Activated T-cell treated with anti-CD3 and anti-CD28 coated beads for 48 hours (primary cell): ENCODE results near the gene LSMEM2.
"Not testable (repeated sequence)": the region's sequence is repeated elsewhere in the genome, so short reads cannot be mapped to it uniquely, and the experiment has no call there.

Experiments
- DNase-seq: peaks from one replicate; pipeline ENCODE4 v3.0.0-alpha.2; 2020; ENCODE audit warnings: low read depth

LSMEM2 gene

DNA sequence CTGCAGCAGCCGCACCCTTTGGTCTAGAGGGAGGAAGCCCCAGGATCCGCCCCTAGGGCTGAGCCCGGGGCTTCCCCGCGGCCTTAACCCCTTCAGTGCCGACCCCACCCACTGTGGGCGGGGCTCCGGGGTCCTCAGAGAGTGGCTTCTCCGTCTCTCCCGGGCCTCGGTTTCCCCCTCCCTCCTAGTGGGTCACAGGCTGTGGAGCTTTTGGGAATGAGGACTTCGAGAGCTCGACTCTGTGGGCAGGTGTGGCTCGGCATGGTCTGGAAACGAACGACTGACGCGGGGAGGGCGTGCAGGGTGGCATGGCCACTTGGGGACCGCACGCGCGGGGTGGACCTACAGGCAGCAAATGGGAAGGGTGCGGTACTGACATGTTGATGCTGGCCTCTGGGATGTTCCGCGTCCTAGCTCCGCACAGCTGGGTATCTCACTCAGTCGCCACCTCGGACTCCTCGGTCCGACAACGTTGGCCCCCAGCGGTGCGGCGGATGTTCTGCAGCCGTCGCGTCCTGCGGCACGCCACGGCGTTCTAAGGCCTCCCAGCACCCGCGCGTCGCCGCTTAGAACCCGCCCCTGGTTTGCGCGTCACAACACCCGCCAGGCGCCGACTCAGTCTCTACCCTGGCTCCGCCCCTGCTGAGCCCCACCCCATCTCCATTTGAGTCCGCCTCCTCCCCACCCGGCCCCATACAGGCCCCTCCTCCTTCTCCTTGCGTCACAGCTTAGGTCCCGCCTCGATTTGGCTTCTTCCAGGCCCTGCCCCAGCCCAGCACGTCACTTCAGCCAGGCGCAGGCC, 20.1 kb downstream of the LSMEM2 start, which contains the start of the genes HYAL3 and NAA80:
Gene HYAL3, minus strand, starts transcription at position 570 of the 802 bp plus-strand sequence. CDS start 3,803 bp downstream, outside the sequence.
Gene NAA80, minus strand, starts transcription at position 570 of the 802 bp plus-strand sequence. CDS start 1,942 bp downstream, outside the sequence.
- DNase-seq, result peak; percentile 99

DNA sequence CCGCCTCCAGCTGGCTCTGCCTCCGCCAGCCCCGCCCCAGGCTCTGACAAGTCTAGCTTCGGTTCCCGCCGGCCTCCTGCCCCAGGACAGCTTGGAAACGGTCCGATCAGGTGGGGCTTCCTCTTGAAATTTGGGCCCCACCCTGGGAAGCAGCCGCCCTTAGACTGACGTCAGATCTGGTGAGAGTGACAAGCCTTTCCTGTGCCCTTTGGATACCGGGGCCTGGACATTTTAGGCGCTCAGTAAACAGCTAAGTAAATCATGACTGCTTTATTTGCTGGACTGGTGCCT, 20.7 kb downstream of the LSMEM2 start:
- no peak for DNase-seq

DNA sequence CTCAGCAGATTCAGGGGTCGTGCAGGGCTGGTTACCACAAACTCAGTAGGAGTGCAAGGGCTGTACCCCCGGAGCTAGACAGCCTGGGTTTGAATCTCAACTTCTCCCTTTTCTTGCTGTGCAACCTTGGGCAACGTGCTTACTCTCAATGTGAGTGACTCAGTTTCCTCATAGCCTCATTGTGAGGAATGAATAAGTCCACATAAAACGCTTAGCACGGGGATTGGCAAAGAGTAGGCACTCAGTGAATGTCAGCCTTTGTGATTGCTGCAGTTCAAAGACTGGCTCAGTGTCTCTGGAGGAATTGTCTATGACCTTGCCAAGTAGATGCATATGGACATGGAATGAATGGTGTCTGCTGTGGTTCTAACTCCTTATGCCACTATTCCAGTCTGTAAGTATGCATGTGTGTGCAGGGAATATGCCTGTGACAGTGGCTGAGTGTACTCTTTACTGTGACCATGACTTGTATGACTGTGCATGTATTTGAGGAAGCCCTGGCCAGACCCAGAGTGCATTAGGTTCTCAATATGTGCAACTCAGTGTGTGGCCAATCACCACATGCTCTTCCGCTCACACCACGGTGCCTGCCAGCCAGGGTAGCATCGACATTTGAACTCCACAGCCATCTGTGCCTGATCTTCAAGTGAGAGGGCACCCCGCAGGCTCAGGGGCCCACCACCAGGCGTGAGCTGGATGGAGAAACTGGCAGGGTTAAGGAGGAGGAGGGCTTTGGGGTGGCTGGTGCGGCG, 21.2 kb downstream of the LSMEM2 start:
- no peak for DNase-seq

DNA sequence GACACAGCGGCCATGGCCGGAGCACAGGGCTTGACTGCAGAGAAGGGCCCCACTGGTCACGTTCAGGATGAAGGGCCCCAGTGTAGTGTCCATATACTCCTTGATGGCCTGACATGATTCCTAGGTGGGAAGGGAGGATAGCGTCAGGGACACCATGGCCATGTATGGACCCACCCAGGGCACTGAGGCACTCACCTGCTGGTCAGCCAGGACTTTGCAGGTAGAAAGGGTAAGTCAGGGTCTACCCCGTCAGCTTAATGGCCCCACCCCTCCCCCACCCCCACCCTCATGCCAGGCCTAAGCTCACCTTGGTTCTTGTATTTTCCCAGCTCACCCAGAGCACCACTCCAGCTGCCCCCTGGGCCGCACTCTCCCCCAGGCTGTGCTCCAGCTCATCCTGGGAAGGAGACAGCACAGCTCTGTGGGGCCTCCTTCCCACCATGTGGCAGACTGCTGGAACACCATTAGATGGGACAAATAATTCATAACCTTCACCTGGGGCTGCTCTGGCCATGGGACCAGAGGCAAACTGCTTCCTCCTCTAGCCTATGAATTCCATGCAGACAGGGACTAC, 21.9 kb downstream of the LSMEM2 start:
- DNase-seq, result no peak

DNA sequence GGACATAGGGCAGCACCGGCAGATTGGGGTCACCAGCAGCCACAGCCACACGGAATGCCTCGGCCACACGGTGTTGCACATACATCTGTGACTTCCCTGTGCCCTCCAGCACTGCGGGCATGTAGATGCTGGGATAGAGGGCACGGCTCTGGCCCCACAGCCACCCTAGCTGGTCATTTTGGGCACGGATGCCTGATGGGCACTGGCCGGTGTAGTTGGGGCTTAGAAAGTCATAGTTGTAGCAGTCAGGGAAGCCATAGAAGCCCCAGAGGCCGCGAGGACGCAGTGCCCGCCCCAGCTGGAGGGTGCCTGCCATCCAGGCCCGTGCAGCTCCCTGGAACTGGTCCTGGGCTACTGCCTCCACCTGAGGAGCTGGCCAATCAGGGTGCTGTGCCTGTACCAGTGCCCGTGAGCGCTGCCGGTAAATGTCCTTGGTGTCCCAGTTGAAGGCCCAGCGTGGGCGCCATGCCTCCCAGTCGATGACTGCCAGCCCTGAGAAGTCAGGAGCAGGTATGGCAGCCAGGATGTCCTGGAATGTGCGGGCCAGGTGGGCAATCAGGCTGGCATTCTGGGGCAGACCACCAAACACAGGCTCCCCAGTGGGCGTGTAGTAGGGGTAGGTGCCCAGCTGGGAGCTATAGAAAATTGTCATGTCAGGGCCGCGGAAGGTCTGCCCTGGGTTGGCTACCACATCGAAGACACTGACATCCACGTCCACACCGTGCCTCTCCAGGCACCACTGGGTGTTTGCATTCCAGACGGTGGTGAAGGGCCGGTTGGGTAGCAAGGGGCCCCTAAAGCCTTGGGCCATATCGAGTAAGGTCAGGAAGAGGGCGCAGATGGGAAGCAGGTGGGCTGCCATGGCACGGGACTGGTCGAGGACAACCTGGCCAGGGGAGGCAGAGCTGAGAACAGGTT, 23.5 kb downstream of the LSMEM2 start:
- DNase-seq, result no peak

DNA sequence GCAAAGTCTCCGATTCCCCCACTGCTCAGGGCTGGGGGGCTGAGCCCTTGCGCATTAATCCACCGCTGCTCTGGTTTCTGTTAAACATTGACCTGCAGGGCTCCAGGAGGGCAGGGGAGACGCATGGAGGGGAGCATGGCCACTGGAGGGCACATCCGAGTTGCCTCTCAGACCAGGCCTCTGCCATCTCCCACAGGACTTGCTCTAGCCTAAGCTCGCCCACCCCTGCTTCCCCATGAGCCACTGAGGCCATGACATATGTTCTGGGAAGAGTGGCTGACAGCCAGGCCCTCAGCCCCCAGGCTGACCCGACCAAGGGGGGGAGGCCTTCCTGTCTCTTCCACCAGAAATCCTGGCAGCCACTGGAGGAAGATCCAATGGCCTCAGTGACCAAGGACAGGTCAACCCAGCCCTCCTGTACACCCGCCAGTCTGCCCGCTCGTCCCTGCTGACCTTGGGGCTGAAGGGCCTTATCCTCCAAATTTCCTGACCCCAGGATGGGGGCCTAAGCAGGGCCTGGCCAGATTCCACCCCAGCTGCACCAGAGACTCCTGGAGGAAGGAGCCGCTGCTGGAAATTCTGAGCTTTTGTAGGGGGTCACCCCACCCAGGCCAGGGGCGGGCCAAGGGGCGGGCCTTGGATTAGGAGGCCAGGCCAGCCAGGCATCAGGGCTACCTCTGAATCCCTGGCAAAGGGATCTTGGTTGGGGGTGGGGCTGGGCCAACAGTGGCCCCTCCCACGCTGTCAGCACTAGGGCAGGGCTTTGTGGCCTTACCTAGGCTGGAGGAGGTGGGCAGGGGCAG, 24.3 kb downstream of the LSMEM2 start, which contains the start of gene HYAL1:
Gene HYAL1, minus strand, starts transcription at position 562 of the 803 bp plus-strand sequence. CDS start 618 bp downstream, outside the sequence.
- no peak for DNase-seq

DNA sequence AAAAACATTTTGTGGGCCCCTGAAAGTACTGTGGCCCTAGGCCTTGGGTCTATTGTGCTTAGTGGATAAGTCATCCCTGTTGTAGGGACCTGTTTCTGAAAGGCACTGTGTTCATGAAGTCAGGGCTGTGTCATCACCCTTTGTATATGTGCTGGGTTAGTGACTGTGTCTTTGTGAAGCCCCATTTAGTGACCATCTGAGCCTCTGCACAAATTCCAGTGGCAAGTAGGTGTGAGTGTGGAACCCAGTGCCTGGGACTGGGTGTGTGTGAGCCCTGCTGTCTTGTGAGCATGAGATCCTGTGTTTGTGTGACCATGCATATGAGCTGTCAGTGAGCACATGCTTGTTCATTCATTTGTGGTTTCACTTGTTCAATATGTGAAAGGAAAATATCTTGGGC, 25.7 kb downstream of the LSMEM2 start:
- no peak for DNase-seq

DNA sequence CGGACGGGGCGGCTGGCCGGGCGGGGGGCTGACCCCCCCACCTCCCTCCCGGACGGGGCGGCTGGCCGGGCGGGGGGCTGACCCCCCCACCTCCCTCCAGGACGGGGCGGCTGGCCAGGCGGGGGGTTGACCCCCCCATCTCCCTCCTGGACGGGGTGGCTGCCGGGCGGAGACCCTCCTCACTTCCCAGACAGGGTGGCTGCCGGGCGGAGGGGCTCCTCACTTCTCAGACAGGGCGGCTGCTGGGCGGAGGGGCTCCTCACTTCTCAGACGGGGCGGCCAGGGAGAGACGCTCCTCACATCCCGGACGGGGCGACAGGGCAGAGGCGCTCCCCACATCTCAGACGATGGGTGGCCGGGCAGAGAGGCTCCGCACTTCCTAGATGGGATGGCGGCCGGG, 33.2 kb downstream of the LSMEM2 start:
- not testable (repeated sequence) for DNase-seq

DNA sequence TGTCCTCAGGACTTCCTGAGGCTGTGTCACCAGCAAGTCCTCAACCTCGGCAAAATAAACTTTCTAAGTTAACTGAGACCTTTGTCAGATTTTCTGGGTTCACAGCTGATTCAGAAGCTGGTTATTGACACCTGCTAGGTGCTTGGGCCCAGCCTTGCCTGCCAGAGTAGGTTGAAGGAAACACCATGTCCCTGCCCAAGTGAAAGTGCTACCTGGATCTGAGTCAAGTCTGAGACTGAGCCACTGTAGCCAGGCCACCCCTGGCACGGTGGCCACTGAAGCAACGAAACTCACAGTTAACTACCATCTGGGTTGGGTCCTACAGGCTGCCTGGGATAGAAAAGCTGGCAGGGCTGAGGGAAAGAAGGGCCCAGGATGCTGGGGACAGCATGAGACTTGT, 35.5 kb downstream of the LSMEM2 start:
- no peak for DNase-seq

DNA sequence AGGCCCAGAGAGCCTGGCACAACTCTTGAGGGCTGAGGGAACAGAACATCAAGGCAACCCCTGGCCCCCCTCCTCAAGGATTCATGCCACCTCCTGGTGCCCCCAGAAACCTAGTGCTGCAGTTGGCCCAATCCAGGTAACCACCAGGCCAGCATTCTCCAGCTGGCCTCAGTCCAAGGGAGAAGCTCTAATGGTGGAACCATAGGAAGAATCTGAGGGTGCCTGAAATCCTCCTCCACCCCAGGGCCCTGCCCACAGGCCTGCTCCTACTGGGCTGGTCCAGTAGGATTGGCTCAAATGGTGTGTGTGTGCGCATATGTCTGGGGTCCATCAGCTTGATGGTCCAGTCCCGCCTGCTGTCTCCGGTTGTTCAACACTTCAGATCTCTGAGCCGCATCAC, 35.9 kb downstream of the LSMEM2 start:
- no peak for DNase-seq

DNA sequence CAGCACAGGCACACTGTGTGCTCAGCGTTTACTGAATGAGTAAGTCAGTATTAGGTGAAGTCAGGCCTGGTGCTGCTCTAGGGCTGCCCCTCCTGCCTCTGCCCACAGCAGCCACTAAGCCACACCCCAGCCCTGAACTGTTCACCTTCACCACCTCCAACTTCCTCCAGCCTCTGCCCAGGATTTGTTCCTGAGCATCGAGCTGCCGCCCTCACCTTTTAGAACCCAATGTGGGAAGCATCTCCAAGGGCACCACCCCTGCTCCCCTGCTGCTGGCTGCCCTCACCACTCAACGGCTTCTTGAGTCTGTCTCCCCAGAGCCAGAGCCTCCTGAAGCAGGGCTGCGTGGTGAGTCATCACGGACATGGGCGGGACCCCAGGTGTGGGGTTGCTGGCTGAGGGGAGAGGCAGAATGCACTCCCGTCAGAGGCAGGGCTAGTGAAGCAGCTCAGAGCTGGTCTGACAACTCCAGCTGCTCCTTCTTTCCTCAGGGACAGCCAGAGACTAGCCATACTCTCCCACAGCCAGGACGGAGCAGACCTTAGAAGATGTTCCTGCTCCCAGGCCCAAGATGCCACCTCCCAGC, 37.9 kb downstream of the LSMEM2 start:
- DNase-seq, result peak; percentile 44

DNA sequence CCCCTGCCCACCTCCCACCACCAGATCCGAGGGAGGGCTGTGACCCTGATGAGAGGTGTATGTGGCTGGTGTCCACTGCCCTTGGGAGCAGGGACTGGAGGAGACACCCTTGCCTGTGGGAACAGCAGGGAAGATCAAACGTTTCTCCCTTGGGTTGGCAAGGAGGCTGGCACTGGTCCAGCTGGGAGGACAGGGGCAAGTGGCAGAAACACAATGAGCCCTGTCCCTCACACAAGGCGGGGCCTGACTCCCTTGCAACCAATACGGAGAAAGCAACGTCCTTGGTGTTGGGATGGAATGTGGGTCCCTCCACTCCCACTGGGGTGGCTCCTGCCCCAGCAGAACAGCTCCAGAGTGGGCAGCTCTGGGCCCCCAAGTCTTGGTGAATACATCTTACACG, 38.4 kb downstream of the LSMEM2 start:
- no peak for DNase-seq

DNA sequence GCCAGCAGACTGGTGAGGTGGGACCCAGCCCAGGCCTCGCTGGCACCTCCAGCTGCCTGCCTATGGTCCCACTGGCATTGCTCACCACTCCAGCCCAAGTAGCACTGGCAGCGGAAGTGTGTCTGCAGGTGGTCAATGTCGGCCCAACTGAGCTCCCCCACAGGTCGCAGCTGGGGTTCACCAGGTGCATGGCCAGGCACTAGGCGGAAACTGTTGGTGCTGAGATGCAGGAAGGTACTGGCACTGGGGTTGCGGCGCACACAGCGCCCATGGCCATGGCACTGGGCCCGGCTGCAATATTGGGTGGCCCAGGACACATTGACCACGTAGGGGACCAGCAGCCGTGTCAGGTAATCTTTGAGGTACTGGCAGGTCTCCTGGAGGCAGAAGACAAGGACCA, 39.3 kb downstream of the LSMEM2 start:
- no peak for DNase-seq

DNA sequence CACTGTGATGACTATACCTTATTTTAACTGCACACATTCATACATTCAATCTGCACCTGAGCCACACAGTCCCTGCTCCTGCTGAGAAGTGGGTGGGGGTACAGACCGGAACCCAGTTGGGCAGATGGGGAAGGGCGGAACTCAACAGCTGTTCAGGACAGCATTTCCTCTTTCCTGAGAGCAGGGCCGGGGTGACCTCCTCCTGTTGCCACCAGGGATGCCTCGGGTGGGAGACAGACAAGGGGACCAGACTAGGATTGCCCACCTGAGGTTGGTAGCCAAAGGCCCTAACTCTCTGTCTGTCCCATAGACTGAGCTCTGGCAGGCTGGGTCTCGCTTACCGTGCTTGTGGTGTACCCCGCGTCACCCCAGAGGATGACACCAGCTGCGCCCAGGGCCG, 39.7 kb downstream of the LSMEM2 start:
- no peak for DNase-seq

DNA sequence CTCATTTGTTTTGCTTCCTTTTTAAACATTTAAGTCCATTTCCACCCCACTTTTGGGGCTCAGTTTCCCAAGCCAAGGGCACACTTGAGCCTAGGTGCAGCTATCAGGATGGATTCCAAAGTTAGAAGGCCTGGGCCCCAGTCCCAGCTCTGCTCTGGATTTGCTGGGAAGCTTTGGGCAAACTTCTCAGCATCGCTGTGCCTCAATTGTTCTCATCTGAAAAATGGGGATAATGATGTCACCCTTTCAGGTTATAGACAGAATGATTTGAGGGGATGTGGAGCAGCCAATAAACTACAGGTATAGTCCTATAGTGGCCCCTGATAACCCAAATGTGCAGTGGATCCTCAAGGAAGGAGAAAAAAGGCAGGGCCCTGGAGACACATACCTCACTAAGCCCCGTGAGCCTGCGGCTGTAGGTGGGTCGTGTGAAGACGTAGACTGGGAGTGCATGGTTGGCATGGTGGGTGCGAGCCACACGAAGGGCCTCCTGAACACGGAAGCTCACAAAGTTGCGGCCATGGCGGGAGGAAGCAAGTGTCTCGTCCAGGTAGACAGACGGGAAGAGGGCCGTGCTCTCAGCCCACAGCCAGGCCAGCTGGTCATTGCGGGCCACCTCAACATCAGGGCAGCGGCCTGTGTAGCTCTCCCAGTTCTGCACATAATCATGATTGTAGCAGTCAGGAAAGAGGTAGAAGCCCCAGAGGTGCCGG, 40.5 kb downstream of the LSMEM2 start:
- DNase-seq, result no peak

DNA sequence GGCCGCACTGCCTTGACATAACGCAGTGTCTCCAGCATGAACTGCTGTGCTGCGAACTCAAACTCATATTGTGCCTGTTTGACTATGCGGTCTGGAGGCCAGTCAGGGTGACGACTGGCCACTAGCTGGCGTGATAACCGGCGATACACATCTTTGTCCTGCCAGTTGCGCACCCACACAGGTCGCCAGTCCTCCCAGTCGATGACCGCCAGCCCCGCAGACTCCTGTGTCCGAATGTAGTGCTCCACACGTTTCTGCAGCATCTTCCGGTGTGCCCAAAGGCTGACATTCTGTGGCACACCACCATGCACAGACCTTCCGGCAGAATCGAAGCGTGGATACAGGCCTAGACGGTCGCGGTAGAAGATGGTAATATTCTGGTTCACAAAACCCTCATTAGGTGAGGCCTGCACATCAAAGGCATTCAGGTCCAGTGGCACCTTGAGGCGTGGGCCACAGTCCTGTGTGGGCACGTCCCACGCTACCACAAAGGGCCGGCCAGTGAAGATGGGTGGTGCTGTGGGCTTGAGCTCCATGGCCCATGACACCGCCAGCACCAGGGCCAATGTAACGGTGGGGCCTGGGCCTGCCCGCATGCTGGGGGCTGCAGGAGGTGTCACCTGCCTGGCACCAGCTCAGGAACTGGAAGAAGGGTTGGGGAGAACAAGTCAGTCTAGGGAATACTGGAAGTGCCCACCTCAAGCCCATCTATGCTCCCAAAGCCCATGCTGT, 41.2 kb downstream of the LSMEM2 start:
- DNase-seq, result no peak

DNA sequence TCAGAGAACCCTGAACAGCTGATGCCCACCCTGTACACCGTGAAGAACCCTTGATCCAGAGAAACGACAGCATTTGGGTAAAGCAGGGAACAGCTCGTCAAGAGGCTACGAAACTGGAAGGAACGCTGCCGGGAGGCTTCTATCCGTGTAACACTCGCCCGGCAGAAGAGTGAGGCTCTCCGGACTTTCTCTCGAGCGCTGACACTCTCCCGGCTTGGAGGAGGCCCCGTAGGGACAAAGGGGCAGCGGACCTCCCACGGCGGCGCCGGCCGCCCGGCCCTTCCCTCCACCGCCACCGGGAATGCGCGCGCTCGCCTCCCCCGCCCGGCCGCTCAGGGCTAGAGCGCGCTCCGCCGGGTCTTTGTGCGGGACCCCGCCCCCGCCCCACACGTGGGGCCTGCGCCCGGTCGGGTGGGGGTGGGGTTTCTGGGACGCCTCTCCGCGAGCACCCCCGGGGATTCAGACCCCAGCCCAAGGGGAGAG, 42.0 kb downstream of the LSMEM2 start:
- peak; percentile 68 for DNase-seq

DNA sequence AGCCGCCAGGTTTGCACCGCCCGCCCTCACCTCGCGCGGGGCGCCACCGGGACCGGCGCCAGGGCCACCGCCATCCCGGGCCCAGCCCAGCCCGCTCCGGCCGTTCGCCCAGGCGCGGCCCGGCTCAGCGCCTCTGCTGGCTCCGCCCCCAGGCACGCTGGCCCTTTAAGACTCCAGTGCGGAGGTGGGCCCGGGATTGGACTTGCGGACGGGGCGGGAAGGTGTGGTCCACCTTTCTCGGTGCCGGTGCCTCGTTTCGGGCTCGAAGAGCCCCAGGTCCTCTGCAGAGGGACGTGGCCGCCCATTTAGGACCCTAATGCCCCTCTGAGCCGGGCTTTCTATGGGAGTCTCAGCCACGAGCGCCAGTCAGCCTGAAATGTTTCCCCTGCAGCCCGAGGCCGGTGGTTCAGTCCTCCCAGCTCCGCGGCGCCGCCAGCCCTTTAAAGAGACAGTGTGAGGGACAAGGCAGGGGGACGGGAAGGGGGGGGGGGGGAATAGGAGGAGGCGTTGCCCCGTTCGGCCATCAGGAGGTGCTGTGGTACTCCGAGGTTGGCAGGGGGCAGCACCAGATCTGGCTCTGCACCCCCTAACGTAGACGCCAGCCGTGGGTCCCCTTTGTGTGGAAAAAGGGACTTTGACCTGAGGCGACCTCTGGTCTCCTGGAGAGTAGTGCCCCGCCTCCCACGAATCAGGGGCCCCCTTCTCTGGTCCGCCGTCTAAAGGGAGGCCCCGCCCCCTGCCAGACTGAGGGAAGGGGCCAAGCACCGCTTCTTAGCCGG, 42.6 kb downstream of the LSMEM2 start:
- peak; percentile 77 for DNase-seq

DNA sequence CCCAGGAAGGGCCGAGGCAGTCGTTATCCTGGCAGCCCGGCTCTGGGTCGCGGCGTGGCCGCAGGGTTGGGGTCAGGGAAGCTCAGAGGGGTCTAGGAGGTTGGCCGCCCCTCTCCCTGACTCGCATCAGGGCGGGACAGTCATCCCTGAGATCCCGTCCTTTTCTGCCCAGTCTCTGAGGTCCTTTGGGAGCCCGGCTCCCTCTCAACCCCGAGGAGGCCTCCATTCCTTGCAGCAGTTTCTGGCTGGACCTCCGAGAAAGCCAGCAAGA, 43.2 kb downstream of the LSMEM2 start:
- DNase-seq, result no peak
